Activated T-helper 1 cell treated with anti-CD3 and anti-CD28 coated beads, Interleukin-12 subunit alpha, Interleukin-12 subunit beta, Interleukin-2, Interleukin-4 antibody, amounts not matched to agents 30 ng/mL and 10 ng/mL and 1 ng/mL, durations not matched to agents 14 hours and 24 hours and 36 hours (primary cell): ENCODE results near the gene DENR. TPM values are rescaled to one million over a fixed set of nuclear protein-coding genes. Genes with fewer than 3 reads are reported as not detected.
"Not testable (repeated sequence)": the region's sequence is repeated elsewhere in the genome, so short reads cannot be mapped to it uniquely, and the experiment has no call there.

Source experiments
- DNase-seq: peaks from one replicate; pipeline ENCODE4 v3.0.0; 2021; ENCODE audit warnings: low spot score
- H3K27ac Mint-ChIP-seq: one replicate; pipeline ENCODE4 v1.8.0; 2021; ENCODE audit warnings: mild to moderate bottlenecking, mixed read lengths
- H3K27me3 Mint-ChIP-seq: one replicate; pipeline ENCODE4 v1.8.0; 2022; ENCODE audit warnings: mild to moderate bottlenecking, moderate library complexity, mixed read lengths; ENCODE audit not compliant: insufficient read depth
- H3K36me3 Mint-ChIP-seq: one replicate; pipeline ENCODE4 v1.8.0; 2021; ENCODE audit warnings: low read depth, mixed read lengths
- H3K4me1 Mint-ChIP-seq: one replicate; pipeline ENCODE4 v1.8.0; 2021; ENCODE audit warnings: low read depth, mixed read lengths
- H3K4me3 Mint-ChIP-seq: one replicate; pipeline ENCODE4 v1.8.0; 2021; ENCODE audit warnings: mild to moderate bottlenecking, moderate library complexity, mixed read lengths
- H3K9me3 Mint-ChIP-seq: one replicate; pipeline ENCODE4 v1.8.0; 2021; ENCODE audit warnings: mixed read lengths
- intact Hi-C: fragments of 100-400 bp; cut with micrococcal nuclease; formaldehyde crosslinking; loops from one replicate; pipeline ENCODE4 v1.15.1; 2024
- total RNA-seq: library from RNA; stranded (reverse); gene quantifications from 2 replicates; pipeline ENCODE4 v1.2.3, GENCODE V29; 2022

The DENR gene, protein sequence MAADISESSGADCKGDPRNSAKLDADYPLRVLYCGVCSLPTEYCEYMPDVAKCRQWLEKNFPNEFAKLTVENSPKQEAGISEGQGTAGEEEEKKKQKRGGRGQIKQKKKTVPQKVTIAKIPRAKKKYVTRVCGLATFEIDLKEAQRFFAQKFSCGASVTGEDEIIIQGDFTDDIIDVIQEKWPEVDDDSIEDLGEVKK
- 87.6 and 88.7 TPM in 2 replicates for total RNA-seq

DNA sequence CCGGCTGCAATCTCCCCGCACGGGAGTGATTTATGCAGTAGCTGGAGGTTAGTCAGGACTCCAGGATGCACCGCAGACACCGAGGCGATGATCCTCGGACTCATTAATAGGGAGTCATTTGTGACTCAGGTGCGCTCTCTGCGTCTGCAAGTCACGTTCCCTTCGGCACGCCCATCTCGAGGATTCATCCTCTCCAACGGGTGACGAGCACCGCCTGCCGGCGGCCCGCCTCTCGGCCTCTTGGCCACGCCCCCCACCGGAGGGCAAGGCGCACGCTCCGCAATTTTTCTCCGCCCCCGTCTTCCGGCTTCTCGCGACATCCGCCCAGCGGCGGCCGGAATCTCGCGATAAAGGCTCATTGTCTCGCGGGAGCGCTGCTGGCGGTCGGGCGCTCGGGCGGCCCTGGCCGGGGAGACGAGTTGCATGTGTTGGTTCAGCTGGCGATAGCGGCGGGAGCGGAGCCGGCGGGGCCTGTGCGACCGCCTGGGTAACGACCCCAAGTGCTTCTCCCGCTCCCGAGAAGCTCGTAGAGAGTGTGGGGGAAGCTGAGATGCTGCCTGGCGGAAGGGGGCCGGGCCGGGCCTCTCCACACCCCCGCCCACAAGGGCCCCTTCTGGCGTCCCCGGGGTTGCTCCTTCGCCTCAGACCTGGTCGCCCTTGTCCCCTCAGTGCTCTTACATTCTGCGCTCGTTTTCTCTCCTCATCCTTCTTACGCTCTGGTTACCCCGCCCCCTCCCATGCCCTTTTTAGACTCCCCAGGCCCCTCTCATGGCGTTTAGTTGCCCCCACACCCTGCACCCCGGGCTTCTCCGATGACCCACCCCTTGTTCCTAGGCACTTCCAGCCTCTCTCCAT, at the start of gene DENR:
DENR (plus strand) TSS at position 361 of the 855 bp plus-strand sequence. CDS start 878 bp downstream, outside the sequence.
- peak within 1 kb of the TSS; percentile 92 for H3K27ac Mint-ChIP-seq
- H3K4me3 Mint-ChIP-seq, result peak within 1 kb of the TSS; percentile 91
- intact Hi-C loops, result loop anchor here (1.0 to 5.0 kb wide), 9 partner anchors 19 to 615 kb away; partner anchors contain the start of genes CCDC62 and KNTC1
- H3K27me3 Mint-ChIP-seq, result no peaks in the 10 kb centered on the region
- peaks cover 33% of the 10 kb centered on the region for H3K36me3 Mint-ChIP-seq
- DNase-seq, result peak; percentile 100
- peaks cover 54% of the 10 kb centered on the region for H3K4me1 Mint-ChIP-seq
- no peaks in the 10 kb centered on the region for H3K9me3 Mint-ChIP-seq

DNA sequence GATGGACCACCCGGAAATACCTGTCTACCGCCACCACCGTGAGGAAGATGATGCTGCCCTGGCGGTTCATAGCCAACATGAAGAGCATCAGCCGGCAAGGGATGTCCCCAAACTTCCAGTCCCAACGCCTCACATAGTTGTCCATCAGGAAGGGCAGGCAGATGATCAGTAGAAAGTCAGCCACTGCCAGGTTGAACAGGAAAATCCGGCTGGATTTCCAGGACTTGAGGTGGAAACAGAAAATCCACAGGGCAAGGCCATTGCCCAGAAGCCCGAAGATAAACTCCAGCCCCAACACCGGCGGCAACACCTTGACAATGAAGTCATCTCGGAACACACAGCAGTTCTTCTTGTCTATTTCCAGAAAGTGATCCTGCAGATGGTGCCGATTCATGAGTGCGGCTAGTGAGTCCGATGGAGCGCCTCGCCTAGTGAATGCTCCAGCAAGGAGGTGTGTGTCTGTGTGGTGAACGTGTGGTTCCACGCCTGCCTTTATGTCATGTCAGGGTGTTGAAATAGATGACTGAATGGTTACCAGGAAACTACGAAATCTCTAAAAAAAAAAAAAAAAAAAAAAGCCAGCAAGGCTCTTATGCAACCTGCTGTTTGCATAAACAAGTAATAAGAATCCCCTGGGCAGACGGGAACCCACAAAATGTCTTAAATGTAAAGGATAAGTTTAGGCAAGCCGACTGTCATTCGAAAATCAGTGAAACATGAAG, 49.6 kb upstream of the DENR start, which contains the start of gene HCAR2:
HCAR2 (minus strand) TSS at position 468 of the 722 bp plus-strand sequence; CDS start at position 394, 74 bp downstream.
- intact Hi-C loops, H3K27me3 Mint-ChIP-seq, H3K36me3 Mint-ChIP-seq, H3K9me3 Mint-ChIP-seq, H3K4me1 Mint-ChIP-seq, H3K4me3 Mint-ChIP-seq, H3K27ac Mint-ChIP-seq, DNase-seq: not testable (repeated sequence)

DNA sequence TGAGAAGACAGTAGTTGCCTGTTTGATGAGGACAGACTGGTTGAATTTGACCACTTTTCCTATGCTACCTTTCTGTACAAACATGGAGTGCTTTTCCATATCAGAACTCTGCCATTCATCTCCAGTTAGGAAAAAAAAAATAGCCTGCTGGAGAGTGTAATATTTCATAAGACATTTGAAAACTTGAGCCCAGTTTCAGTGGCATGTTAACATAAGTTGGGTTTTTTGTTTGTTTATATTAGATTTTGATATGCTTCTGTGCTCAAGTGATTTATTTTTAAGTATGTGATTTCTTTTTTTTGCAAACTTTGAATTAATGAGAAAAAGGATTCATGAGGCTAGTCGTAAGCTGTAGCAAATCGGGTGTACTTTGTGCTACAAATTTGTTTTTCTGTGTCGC, 48.8 kb upstream of the DENR start:
- H3K4me3 Mint-ChIP-seq, H3K9me3 Mint-ChIP-seq, intact Hi-C loops, H3K27me3 Mint-ChIP-seq, H3K4me1 Mint-ChIP-seq, H3K27ac Mint-ChIP-seq, H3K36me3 Mint-ChIP-seq, DNase-seq: not testable (repeated sequence)

DNA sequence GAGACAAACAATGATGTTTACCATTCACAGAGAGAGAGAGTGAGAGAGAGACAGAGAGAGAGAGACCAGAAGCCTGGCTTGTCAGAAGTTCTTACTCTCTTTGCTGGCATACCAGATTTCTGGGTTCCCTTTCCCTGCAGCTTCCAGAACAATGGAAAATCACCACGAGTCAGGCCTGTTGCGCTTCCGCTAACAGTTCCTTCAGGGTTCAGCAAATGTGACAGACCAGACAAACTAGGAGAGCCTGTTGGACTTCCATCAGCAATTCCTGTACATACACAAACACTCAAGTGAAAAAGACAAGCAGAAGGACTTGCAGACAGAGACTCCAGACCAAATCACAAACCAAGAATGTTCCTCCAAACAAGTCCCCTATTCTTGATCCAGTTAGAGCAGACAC, 43.3 kb upstream of the DENR start:
- H3K4me1 Mint-ChIP-seq, intact Hi-C loops, H3K36me3 Mint-ChIP-seq, H3K9me3 Mint-ChIP-seq, H3K4me3 Mint-ChIP-seq, H3K27me3 Mint-ChIP-seq, DNase-seq, H3K27ac Mint-ChIP-seq: not testable (repeated sequence)

DNA sequence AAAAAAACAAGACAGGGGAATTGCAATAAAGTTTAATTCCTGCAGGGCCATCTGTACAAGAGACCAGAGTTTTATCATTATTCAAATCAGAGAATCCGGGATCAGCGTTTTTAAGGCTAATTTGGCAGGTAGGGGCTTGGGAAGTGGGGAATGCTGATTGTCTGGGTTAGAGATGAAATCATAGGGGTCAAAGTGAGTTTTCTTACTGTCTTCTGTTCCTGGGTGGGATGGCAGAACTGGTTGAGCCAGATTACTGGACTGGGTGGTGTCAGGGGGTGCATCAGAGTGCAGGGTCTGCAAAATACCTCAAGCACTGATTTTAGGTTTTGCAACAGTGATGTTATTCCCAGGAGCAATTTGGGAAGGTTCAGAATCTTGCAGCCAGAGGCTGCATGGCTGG, 42.3 kb upstream of the DENR start:
- H3K4me3 Mint-ChIP-seq, H3K27me3 Mint-ChIP-seq, H3K36me3 Mint-ChIP-seq, DNase-seq, intact Hi-C loops, H3K27ac Mint-ChIP-seq, H3K4me1 Mint-ChIP-seq, H3K9me3 Mint-ChIP-seq: not testable (repeated sequence)

DNA sequence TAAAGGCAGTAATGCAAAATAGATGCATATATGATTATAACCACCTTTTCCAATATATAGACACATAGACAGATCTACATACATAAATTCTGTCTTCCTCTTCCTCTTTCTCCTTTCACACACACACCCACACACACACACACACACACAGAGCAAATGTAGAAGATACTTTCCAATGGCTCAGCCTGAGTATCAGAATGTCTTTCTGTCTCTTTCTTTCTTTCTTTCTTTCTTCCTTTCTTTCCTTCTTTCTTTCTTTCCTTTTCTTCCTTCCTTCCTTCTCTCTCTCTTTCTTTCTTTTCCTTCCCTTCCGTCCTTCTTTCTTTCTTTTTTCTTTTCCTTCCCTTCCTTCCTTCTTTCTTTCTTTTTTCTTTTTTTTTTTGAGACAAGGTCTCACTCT, 41.4 kb upstream of the DENR start:
- not testable (repeated sequence) for DNase-seq, H3K27me3 Mint-ChIP-seq

DNA sequence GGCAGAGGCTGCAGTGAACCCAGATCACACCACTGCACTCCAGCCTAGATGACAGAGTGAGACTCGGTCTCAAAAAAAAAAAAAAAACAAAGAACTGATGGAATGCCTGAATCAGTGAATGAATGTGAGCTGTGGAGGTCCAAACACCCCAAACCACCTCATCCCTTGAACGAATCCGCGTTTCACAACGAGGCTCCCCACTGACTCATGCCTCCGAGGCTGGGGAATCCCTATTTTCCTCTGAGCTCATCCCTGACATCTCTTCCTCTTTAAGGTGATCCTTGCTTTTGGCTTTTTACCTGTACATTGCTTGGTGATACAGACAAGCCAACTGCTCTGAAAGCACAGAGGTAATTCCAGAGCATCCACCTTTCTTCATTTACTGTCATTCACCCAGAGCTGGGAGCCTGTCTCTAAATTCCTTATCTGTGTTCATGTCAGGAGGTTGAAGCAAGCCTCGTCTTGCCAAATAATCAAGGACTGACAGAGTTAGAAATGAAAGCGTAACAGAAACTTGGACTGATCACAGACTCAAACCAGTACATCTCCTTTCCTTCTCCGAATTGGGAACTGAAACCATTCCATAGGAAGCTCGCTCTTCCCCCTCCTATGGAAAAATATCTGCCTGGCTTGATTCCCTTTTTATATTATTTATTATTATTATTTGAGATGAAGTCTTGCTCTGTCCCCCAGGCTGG, 39.0 kb upstream of the DENR start:
- H3K4me3 Mint-ChIP-seq, H3K27ac Mint-ChIP-seq, H3K36me3 Mint-ChIP-seq, intact Hi-C loops, DNase-seq, H3K4me1 Mint-ChIP-seq, H3K9me3 Mint-ChIP-seq, H3K27me3 Mint-ChIP-seq: not testable (repeated sequence)

More for the DNA sequence above, 41.4 kb upstream of the DENR start:
- H3K4me3 Mint-ChIP-seq, H3K27ac Mint-ChIP-seq, H3K4me1 Mint-ChIP-seq, H3K9me3 Mint-ChIP-seq, H3K36me3 Mint-ChIP-seq, intact Hi-C loops: not testable (repeated sequence)

DNA sequence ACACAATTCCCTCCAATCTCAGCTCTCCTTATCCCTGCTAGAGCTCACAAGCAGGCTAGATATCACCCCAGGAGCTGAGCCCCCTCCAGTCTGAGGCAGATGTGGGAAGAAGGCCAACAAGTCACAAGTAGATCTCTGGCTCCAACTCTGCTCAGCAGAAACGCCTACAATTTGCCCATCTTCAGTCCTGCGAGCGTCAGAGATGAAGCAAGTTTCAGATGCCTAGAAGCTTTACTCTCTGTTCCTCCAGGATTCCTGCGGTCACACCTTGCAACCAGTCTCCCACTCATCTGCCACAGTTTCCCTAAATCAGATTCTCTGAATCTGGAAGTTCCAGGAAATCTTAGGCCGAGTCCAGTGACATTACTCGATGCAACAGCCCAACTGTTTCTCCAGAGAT, 37.4 kb upstream of the DENR start:
- H3K27ac Mint-ChIP-seq, H3K36me3 Mint-ChIP-seq, DNase-seq, H3K4me3 Mint-ChIP-seq, H3K27me3 Mint-ChIP-seq, intact Hi-C loops, H3K9me3 Mint-ChIP-seq: not testable (repeated sequence)
- H3K4me1 Mint-ChIP-seq, result peaks cover 11% of the 10 kb centered on the region

DNA sequence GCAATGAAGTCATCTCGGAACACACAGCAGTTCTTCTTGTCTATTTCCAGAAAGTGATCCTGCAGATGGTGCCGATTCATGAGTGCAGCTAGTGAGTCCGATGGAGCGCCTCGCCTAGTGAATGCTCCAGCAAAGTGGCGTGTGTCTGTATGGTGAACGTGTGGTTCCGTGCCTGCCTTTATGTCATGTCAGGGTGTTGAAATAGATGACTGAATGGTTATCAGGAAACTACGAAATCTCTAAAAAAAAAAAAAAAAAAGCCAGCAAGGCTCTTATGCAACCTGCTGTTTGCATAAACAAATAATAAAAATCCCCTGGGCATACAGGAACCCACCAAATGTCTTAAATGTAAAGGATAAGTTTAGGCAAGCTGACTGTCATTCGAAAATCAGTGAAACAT, 36.0 kb upstream of the DENR start, which contains the start of gene HCAR3:
HCAR3 (minus strand) TSS at position 154 of the 400 bp plus-strand sequence; CDS start at position 80, 74 bp downstream.
- H3K36me3 Mint-ChIP-seq, H3K9me3 Mint-ChIP-seq, H3K27ac Mint-ChIP-seq, DNase-seq, H3K27me3 Mint-ChIP-seq, H3K4me3 Mint-ChIP-seq, intact Hi-C loops: not testable (repeated sequence)
- H3K4me1 Mint-ChIP-seq, result peaks cover 15% of the 10 kb centered on the region

DNA sequence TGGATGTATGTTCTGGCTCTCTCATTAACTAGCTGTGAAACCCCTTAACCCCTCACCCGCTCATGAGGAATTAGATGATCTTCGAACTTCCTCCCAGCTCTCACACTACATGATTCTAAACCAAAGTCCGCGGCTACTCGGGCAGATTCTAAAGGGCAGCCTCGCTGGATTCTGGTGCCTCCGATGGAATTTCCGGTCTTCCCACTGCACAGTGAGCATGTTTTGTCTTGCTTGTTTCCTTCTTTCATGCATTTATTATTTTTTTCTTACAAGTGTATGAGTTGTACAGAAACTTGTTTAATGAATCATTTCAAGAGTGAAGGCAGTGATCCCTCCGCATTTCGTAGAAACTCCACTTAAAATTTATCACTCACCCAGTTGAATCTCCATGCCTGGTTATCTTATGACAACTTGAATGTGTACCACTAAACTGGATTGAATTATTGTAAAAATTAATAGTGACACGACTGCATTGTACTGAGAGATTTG, 31.5 kb upstream of the DENR start:
- no peak for DNase-seq
- Mint-ChIP-seq H3K4me1 (peaks cover 40% of the 10 kb centered on the region), H3K27ac (peak overlapping the region; percentile 86), H3K36me3 (peaks cover 16% of the 10 kb centered on the region), H3K27me3 (no peaks in the 10 kb centered on the region), H3K4me3 (peak overlapping the region; percentile 45), H3K9me3 (no peaks in the 10 kb centered on the region)
- intact Hi-C loops, result loop anchor here (1.0 kb wide), 1 partner anchor 31 kb away; the partner anchor contains the start of gene DENR

DNA sequence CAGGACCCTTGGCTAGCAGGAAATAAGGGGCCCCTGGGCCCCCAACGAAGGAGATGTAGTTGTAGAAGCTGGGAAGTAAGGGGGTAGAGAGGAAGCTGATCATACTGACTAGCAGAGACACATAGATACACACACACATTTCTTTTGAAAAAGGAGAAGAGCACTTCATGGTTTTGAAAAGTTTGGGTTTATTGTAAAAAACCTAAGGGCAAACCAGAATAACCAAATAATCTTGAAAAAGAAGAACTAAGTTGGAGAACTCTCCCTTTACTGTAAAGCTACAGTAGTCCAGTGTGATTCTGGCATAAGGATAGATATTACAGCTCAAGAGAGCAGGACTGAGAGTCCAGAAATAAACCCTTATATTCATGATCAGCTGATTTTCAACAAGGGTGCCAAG, 30.2 kb upstream of the DENR start:
- Mint-ChIP-seq H3K36me3 (peaks cover 20% of the 10 kb centered on the region), H3K4me3 (no peak overlapping the region), H3K27ac (peak overlapping the region; percentile 22), H3K4me1 (peaks cover 46% of the 10 kb centered on the region), H3K27me3 (no peaks in the 10 kb centered on the region), H3K9me3 (no peaks in the 10 kb centered on the region)
- intact Hi-C loops, result no loop called here
- no peak for DNase-seq

DNA sequence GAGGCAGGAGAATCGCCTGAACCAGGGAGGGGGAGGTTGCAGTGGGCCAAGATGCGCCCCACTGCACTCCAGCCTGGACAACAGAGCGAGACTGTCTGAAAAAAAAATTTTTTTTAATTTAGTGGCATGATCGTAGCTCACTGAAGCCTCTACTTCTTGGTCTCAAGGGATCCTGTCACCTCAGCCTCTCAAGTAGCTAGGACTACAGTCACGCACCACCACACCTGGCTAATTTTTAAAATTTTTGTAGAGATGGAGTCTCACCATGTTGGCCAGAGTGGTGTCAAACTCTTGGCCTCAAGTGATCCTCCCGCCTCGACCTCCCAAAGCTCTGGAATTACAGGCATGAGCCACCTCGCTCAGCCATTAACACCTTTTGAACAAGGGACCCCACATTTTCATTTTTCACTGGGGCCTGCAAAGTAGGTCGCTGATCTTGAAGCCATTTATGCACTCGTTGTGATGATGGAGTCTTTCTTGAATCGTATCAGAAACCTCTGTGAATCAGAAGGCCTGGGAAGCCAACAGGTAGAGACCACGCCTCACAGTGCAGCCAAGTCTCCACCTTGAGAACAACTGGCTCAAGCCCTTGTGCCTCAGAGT, 27.9 kb upstream of the DENR start:
- no peaks in the 10 kb centered on the region for H3K27me3 Mint-ChIP-seq
- H3K4me3 Mint-ChIP-seq, result no peak overlapping the region
- H3K9me3 Mint-ChIP-seq, result no peaks in the 10 kb centered on the region
- peaks cover 31% of the 10 kb centered on the region for H3K36me3 Mint-ChIP-seq
- no peak overlapping the region for H3K27ac Mint-ChIP-seq
- DNase-seq, result no peak
- intact Hi-C loops, result no loop called here
- peaks cover 68% of the 10 kb centered on the region for H3K4me1 Mint-ChIP-seq
